HepG2 (cell line): Measurements from ENCODE around the gene FXN. TPM values are rescaled to one million over a fixed set of nuclear protein-coding genes. Genes with fewer than 3 reads are reported as not detected.

Source experiments
- ATAC-seq: fragments of 200-7000 bp; cut with Tn5 transposase; 3 replicates; pipeline ENCODE4 v1.9.1; 2020; ENCODE audit warnings: mild to moderate bottlenecking, moderate library complexity
- BruUV-seq: library from RNA; stranded (reverse); fragments of 400-500 nt; replicated peaks from 2 replicates; lab custom pipeline; 2021; lab: Mats Ljungman, UMichigan
- CTCF ChIA-PET: fragments of 300-600 bp; formaldehyde crosslinking; extraction: SDS; loops from one replicate; lab custom pipeline; 2021; ENCODE audit warnings: low total read pairs, inconsistent platforms, low intra/inter-chr PET ratio; lab: Yijun Ruan, JAX
- POLR2A ChIA-PET: fragments of 350-600 bp; sonication (Branson Sonifier 250); formaldehyde crosslinking; loops from one replicate; lab custom pipeline; 2020; ENCODE audit warnings: antibody characterized with exemption, inconsistent platforms; lab: Yijun Ruan, JAX
- DNase-seq: peaks from one replicate; pipeline ENCODE4 v3.0.0-alpha.2; 2015; ENCODE audit warnings: low spot score
- FAIRE-seq: peaks from 3 replicates; lab custom pipeline; 2011; peaks lifted over from hg19 to GRCh38; lab: Jason Lieb, UNC
- H2AFZ ChIP-seq: one replicate; pipeline ENCODE4 v1.6.1; 2011; ENCODE audit warnings: low read length, inconsistent platforms
- H3K27ac ChIP-seq: fragments of 300-600 bp; 3 replicates; pipeline ENCODE4 v1.8.0; 2011; ENCODE audit warnings: mixed run types, mild to moderate bottlenecking, mixed read lengths, low read length, inconsistent platforms; ENCODE audit not compliant: insufficient read depth; ENCODE audit errors: extremely low read length
- H3K27me3 ChIP-seq, 2 experiments: fragments of 200-600 bp in 1 of 2; 2 replicates in 1 of 2; 3 replicates in 1 of 2; pipeline versions ENCODE4 v1.6.0 to v1.8.0; 2011; ENCODE audit warnings: low read length in 2 of 2, mild to moderate bottlenecking in 2 of 2, moderate library complexity in 2 of 2, inconsistent platforms in 1 of 2; ENCODE audit not compliant: insufficient read depth in 2 of 2, control insufficient read depth in 1 of 2
- H3K36me3 ChIP-seq, 2 experiments: fragments of 200-600 bp in 1 of 2; replicated peaks in 1 of 2; 2 replicates in 1 of 2; 3 replicates in 1 of 2; pipeline versions ENCODE4 v1.5.1 to v1.8.0; 2011; ENCODE audit warnings: low read length in 2 of 2, inconsistent platforms in 1 of 2; ENCODE audit not compliant: insufficient read depth in 2 of 2, control insufficient read depth in 1 of 2
- H3K4me1 ChIP-seq: 2 replicates; pipeline ENCODE4 v1.5.1; 2012; ENCODE audit warnings: low read length, inconsistent platforms; ENCODE audit not compliant: insufficient read depth
- H3K4me2 ChIP-seq: 2 replicates; pipeline ENCODE4 v1.6.0; 2011; ENCODE audit warnings: low read depth, low read length, inconsistent platforms
- H3K4me3 ChIP-seq, 3 experiments: fragments of 200-600 bp in 1 of 3; sonication (generic), shearing (Covaris generic) in 1 of 3; replicated peaks in 1 of 3; 2 replicates each; pipeline ENCODE4 v1.5.1; 2011 to 2016; ENCODE audit warnings: low read length in 3 of 3, inconsistent platforms in 2 of 3, low read depth in 2 of 3, mild to moderate bottlenecking in 2 of 3, control low read depth in 1 of 3, mixed read lengths in 1 of 3; ENCODE audit not compliant: insufficient read depth in 1 of 3
- H3K79me2 ChIP-seq: one replicate; pipeline ENCODE4 v1.6.1; 2011; ENCODE audit warnings: low read length, inconsistent platforms; ENCODE audit not compliant: insufficient read depth
- H3K9ac ChIP-seq: 2 replicates; pipeline ENCODE4 v1.6.0; 2011; ENCODE audit warnings: mild to moderate bottlenecking, low read depth, low read length, inconsistent platforms; ENCODE audit not compliant: insufficient read depth
- H3K9me3 ChIP-seq: 2 replicates; pipeline ENCODE4 v1.5.1; 2012; ENCODE audit warnings: mild to moderate bottlenecking, low read length
- H4K20me1 ChIP-seq: 2 replicates; pipeline ENCODE4 v1.6.0; 2011; ENCODE audit warnings: inconsistent platforms, mild to moderate bottlenecking, low read length, moderate library complexity; ENCODE audit not compliant: insufficient read depth
- FOXA3 ChIP-seq: IDR thresholded peaks from 2 replicates; pipeline ENCODE4 v1.6.1; 2016; ENCODE audit warnings: missing genetic modification reagents, missing compliant biosample characterization
- FOXK1 ChIP-seq: sonication (generic); formaldehyde crosslinking; IDR thresholded peaks from 2 replicates; pipeline ENCODE4 v1.4.0; 2020; ENCODE audit warnings: low read depth, missing genetic modification reagents, borderline replicate concordance
- GPN1 ChIP-seq: sonication (generic); formaldehyde crosslinking; IDR thresholded peaks from 2 replicates; pipeline ENCODE4 v1.5.1; 2020; ENCODE audit warnings: missing genetic modification reagents, borderline replicate concordance
- HNF1B ChIP-seq: sonication (generic); formaldehyde crosslinking; IDR thresholded peaks from 2 replicates; pipeline ENCODE4 v1.5.1; 2020; ENCODE audit warnings: mild to moderate bottlenecking, moderate library complexity, missing genetic modification reagents
- HNF4A ChIP-seq: sonication (generic); formaldehyde crosslinking; IDR thresholded peaks from 2 replicates; pipeline ENCODE4 v1.4.0; 2020; ENCODE audit warnings: missing genetic modification reagents
- MTA1 ChIP-seq: sonication (generic); formaldehyde crosslinking; IDR thresholded peaks from 2 replicates; pipeline ENCODE4 v1.4.0; 2020; ENCODE audit warnings: missing genetic modification reagents, mild to moderate bottlenecking, borderline replicate concordance
- MXD1 ChIP-seq: sonication (generic); formaldehyde crosslinking; IDR thresholded peaks from 2 replicates; pipeline ENCODE4 v1.4.0; 2020; ENCODE audit warnings: mild to moderate bottlenecking, missing genetic modification reagents
- MZF1 ChIP-seq: sonication (generic); formaldehyde crosslinking; IDR thresholded peaks from 2 replicates; pipeline ENCODE4 v1.8.1; 2023; ENCODE audit warnings: mild to moderate bottlenecking, missing genetic modification reagents, borderline replicate concordance
- NFATC3 ChIP-seq: sonication (generic); formaldehyde crosslinking; IDR thresholded peaks from 2 replicates; pipeline ENCODE4 v1.5.1; 2020; ENCODE audit warnings: mild to moderate bottlenecking, missing genetic modification reagents
- SOX5 ChIP-seq: IDR thresholded peaks from 2 replicates; pipeline ENCODE4 v1.6.1; 2016; ENCODE audit warnings: borderline replicate concordance
- STAG1 ChIP-seq: sonication (generic); formaldehyde crosslinking; IDR thresholded peaks from 2 replicates; pipeline ENCODE4 v1.4.0; 2020; ENCODE audit warnings: missing genetic modification reagents
- TEAD2 ChIP-seq: sonication (generic); formaldehyde crosslinking; IDR thresholded peaks from 2 replicates; pipeline ENCODE4 v1.9.0; 2021; ENCODE audit warnings: missing genetic modification reagents
- THAP11 ChIP-seq: IDR thresholded peaks from 2 replicates; pipeline ENCODE4 v1.6.1; 2016; ENCODE audit warnings: missing biosample characterization, missing genetic modification reagents
- ZBTB8A ChIP-seq: sonication (generic); formaldehyde crosslinking; IDR thresholded peaks from 2 replicates; pipeline ENCODE4 v1.4.0; 2020; ENCODE audit warnings: mild to moderate bottlenecking, low read depth, missing genetic modification reagents, borderline replicate concordance
- ZFX ChIP-seq: sonication (generic); formaldehyde crosslinking; IDR thresholded peaks from 2 replicates; pipeline ENCODE4 v1.4.0; 2020; ENCODE audit warnings: mild to moderate bottlenecking, low read depth, missing genetic modification reagents, moderate library complexity
- ZNF546 ChIP-seq: sonication (generic); formaldehyde crosslinking; conservative IDR thresholded peaks from 2 replicates; pipeline ENCODE4 v1.8.1; 2023; ENCODE audit warnings: mild to moderate bottlenecking, missing genetic modification reagents
- ZNF747 ChIP-seq: sonication (generic); formaldehyde crosslinking; IDR thresholded peaks from 2 replicates; pipeline ENCODE4 v1.8.1; 2023; ENCODE audit warnings: missing genetic modification reagents, mild to moderate bottlenecking, borderline replicate concordance
- ZNF784 ChIP-seq: sonication (generic); formaldehyde crosslinking; IDR thresholded peaks from 2 replicates; pipeline ENCODE4 v1.5.1; 2020; ENCODE audit warnings: missing genetic modification reagents, mild to moderate bottlenecking, borderline replicate concordance
- WGBS: methylation state at CpG from one replicate; pipeline ENCODE4 v1.1.6; 2017; ENCODE audit warnings: low lambda C conversion rate; 5-methylcytosine and 5-hydroxymethylcytosine counted together
- in situ Hi-C: cut with HindIII; loops from 2 replicates; pipeline ENCODE4 v1.10.0; 2017; ENCODE audit warnings: low pct_unique_long_range_greater_than_20kb; ENCODE audit not compliant: extremely low pct_ligation_motif_present
- intact Hi-C: fragments of 100-400 bp; cut with micrococcal nuclease; formaldehyde crosslinking; loops from one replicate; pipeline ENCODE4 v1.10.0; 2022; ENCODE audit not compliant: unreplicated experiment
- polyA plus RNA-seq, 8 experiments: library from polyadenylated mRNA; depleted of rRNA in 3 of 8; stranded (reverse) in 7 of 8; unstranded in 1 of 8; fragments of >200 nt; fragmentation: Illumina TruSeq in 4 of 8; extraction: Trizol in 4 of 8; gene quantifications; 2 replicates each; pipeline versions ENCODE4 v1.2.1 to v1.2.3, GENCODE V29; 2011 to 2016; ENCODE audit warnings: low read depth in 4 of 8, missing spikeins in 1 of 8, mixed read lengths in 1 of 8; ENCODE audit not compliant: insufficient read depth in 1 of 8
- total RNA-seq, 5 experiments: library from RNA; depleted of rRNA; stranded (reverse); fragments of >200 nt; fragmentation: Illumina TruSeq; extraction: Trizol; gene quantifications; 2 replicates each; pipeline ENCODE4 v1.2.3, GENCODE V29; 2016; ENCODE audit warnings: low read depth in 1 of 5
- TF ChIP-seq, protein P1 (sequence below): sonication (generic); formaldehyde crosslinking; IDR thresholded peaks from 2 replicates; pipeline ENCODE4 v1.4.0; 2020; ENCODE audit warnings: missing genetic modification reagents; ENCODE audit errors: not compliant biosample characterization

Gene FXN
- total and polyA plus RNA-seq, 2 of the 13 experiments (the other 11 are each of a cell fraction or from before 2014, with no cell fraction given) = 24.1 to 26.0 TPM

- TF ChIP-seq ZNF747 (CRISPR knock-in tag) (no peak), TEAD2 (CRISPR knock-in tag) (no peak), ZNF546 (CRISPR knock-in tag) (no peak), ZBTB8A (CRISPR knock-in tag) (no peak)
These were observed 36.7 kb upstream of the FXN start (continued) for GRCh38 chr9:68998812-68999211.

DNA sequence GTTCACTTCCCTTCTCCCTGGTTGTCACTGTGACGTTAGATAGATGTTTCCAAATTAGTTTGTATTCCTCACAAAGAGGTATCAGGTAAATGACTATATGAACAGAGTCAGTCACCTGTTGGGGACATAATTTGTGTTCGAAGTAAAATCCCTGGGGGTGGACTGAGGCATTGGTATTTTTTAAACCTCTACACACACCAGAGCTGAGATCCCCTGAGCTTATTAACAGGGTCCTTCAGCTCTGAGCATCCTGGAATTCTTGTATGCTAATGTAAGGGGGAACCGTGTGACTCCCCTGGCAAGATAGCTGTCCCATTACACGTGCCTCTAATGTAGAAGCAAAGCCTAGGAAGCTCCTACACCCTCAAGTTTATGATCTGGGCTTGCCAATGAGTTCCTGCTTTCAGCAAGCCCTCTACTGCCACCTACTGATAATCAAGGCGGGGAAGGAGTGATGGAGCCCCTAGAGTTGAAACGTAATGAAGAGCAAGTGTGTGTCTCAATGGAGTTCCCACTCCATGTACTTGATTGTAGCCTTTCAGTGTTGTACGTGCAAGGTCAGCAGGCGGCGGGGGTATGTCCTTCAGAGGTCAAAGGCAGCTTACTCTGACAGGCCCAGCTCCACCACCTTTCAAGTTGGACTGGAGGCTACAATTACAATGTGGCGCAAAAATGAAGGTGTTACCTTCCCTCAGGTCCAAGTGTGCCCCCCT is 36.0 kb upstream of the FXN start:
- 51% methylated on average over 10 of the region's 10 CpGs for WGBS
- TF ChIP-seq THAP11 (CRISPR knock-in tag) = 0 out of 2 replicates have a peak, but pooled peaks have one; percentile 31
- TF ChIP-seq FOXA3 (CRISPR knock-in tag) = peak; percentile 30; the same call in 1 of the 2 replicates
- no peak for TF ChIP-seq GPN1 (CRISPR knock-in tag)
- TF ChIP-seq, protein P1, sequence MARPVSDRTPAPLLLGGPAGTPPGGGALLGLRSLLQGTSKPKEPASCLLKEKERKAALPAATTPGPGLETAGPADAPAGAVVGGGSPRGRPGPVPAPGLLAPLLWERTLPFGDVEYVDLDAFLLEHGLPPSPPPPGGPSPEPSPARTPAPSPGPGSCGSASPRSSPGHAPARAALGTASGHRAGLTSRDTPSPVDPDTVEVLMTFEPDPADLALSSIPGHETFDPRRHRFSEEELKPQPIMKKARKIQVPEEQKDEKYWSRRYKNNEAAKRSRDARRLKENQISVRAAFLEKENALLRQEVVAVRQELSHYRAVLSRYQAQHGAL (CRISPR knock-in tag) = no peak
- no peak for TF ChIP-seq HNF4A
- peak; percentile 23; the same call in 1 of the 2 replicates for TF ChIP-seq FOXK1 (CRISPR knock-in tag)
- TF ChIP-seq ZFX (CRISPR knock-in tag) = no peak
- TF ChIP-seq NFATC3 = no peak
- TF ChIP-seq ZNF784 (CRISPR knock-in tag) = no peak
- 0 out of 2 replicates have a peak, but pooled peaks have one; percentile 15 for TF ChIP-seq SOX5 (CRISPR knock-in tag)
- TF ChIP-seq STAG1 (CRISPR knock-in tag) = peak; percentile 95
- no peak for TF ChIP-seq MXD1 (CRISPR knock-in tag)
- TF ChIP-seq MTA1 (CRISPR knock-in tag) = no peak
- TF ChIP-seq MZF1 = no peak
- 0 out of 2 replicates have a peak, but pooled peaks have one; percentile 18 for TF ChIP-seq HNF1B (CRISPR knock-in tag)

More for the DNA sequence above, 36.0 kb upstream of the FXN start:
- Histone ChIP-seq H3K79me2 (no peaks in the 10 kb centered on the region), H3K4me2 (no peak overlapping the region), H3K9ac (no peak overlapping the region), H4K20me1 (no peaks in the 10 kb centered on the region), H3K9me3 (no peaks in the 10 kb centered on the region), H3K27ac (no peak overlapping the region), H3K4me3 (no peak overlapping the region), H3K36me3 (peaks cover 3 to 5% of the 10 kb centered on the region in 2 experiments; a peak in 2 of 5 replicates), H2AFZ (no peak overlapping the region), H3K27me3 (no peaks in the 10 kb centered on the region), H3K4me1 (peaks cover 7% of the 10 kb centered on the region; the same call in 1 of the 2 replicates)
- FAIRE-seq (peak; percentile 98), ATAC-seq (peak; percentile 98), DNase-seq (peak; percentile 75)
- ChIA-PET POLR2A (no interaction called here), CTCF (interaction anchor here (1.1 to 3.9 kb wide), 2 partner anchors 29 to 416 kb away, joined by 3 to 45 read pairs; no protein-coding TSS in a partner anchor)
- in situ Hi-C loops (loop anchor here (5.0 to 10.0 kb wide), 2 partner anchors 295 to 417 kb away; partner anchors contain the start of gene PIP5K1B), intact Hi-C loops (loop anchor here (1.0 kb wide), 2 partner anchors 154 to 415 kb away; no protein-coding TSS in a partner anchor)
- BruUV-seq = no TSS peak
